Measurements from ENCODE around the gene DYRK3. TPM values are rescaled to one million over a fixed set of nuclear protein-coding genes. Genes with fewer than 3 reads are reported as not detected.

DYRK3 gene
- total and polyA plus RNA-seq, 2 of the 8 experiments (the other 6 are each of a cell fraction or from before 2014, with no cell fraction given): 2.1 to 8.5 TPM

DNA sequence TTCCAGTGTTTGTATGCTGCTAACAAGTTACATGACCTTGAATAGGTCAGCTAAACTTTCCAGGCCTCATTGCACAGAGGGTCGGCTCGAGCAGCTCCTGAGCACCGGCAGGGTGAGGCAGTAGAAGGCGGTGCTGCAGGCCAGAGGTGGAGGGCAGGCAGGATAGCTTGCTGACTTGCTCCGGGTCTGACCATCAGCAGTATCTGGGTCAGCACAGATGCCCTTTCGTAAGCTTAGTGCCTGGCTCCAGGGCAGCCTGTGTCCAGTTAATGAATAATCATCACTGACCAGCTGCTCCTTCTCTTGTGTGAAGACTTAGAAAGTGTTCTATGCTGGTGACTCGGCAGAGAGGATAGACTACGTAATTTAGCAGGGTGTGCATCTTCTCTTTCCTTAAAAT lies 56.3 kb downstream of the DYRK3 start:
- H3K14ac ChIP-seq (ENCODE audit: insufficient read length): no peak overlapping the region
- no peak for FAIRE-seq
- TF ChIP-seq HDAC2 (IDR thresholded peaks at IDR 0.05; ENCODE audit: borderline replicate concordance in 1 of 2, low read depth in 2 of 2, low read length in 2 of 2): no peak
- no peak for TF ChIP-seq SRF (IDR thresholded peaks at IDR 0.05; ENCODE audit: low read depth, low read length)
- no peak for TF ChIP-seq POU5F1 (IDR thresholded peaks at IDR 0.05; ENCODE audit: low read depth, low read length)
- no peak for TF ChIP-seq BRCA1 (IDR thresholded peaks at IDR 0.05; ENCODE audit: low read depth, low read length)
- no peak for TF ChIP-seq KDM1A (IDR thresholded peaks at IDR 0.05; ENCODE audit: borderline replicate concordance, low read length)
- TF ChIP-seq, protein P1, sequence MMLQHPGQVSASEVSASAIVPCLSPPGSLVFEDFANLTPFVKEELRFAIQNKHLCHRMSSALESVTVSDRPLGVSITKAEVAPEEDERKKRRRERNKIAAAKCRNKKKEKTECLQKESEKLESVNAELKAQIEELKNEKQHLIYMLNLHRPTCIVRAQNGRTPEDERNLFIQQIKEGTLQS (IDR thresholded peaks at IDR 0.05; ENCODE audit: insufficient read depth, low read depth, low read length): no peak
- TF ChIP-seq RXRA (IDR thresholded peaks at IDR 0.05; ENCODE audit: insufficient read depth, low read depth, low read length): no peak
- no peak for TF ChIP-seq SIN3A (conservative IDR thresholded peaks at IDR 0.05 in 1 of 2, IDR thresholded peaks at IDR 0.05 in 1 of 2; ENCODE audit: low read depth in 1 of 2, low read length in 2 of 2)

More for the DNA sequence above, 56.3 kb downstream of the DYRK3 start:
- Histone ChIP-seq H3K23me2 (ENCODE audit: low read depth, low read length) (peaks cover 1% of the 10 kb centered on the region; the same call in 1 of the 2 replicates), H3K79me1 (ENCODE audit: low read depth, low read length) (peaks cover 40% of the 10 kb centered on the region), H4K8ac (ENCODE audit: extremely low read depth, insufficient read depth, low read length) (no peak overlapping the region), H3K56ac (replicated peaks; ENCODE audit: insufficient read length, low read depth, low read length) (no peak overlapping the region), H2BK15ac (ENCODE audit: low read length) (no peak overlapping the region), H3K27ac (ENCODE audit: low read depth, low read length) (no peak overlapping the region), H2AFZ (ENCODE audit: low read length) (no peak overlapping the region), H3K18ac (ENCODE audit: extremely low read depth, low read length) (no peak overlapping the region), H2BK20ac (ENCODE audit: low read length) (no peak overlapping the region), H4K5ac (ENCODE audit: insufficient read length, low read depth, low read length) (no peak overlapping the region), H3K36me3 (ENCODE audit: control insufficient read depth in 2 of 4, insufficient read depth in 4 of 4, low read length in 3 of 4) (no peaks in the 10 kb centered on the region), H3K27me3 (replicated peaks in 1 of 4; ENCODE audit: control insufficient read depth in 3 of 4, extremely low read depth in 1 of 4, insufficient read depth in 3 of 4, low read length in 3 of 4) (peaks cover 2 to 7% (median 5%) of the 10 kb centered on the region in 4 experiments), H3K9ac (replicated peaks in 1 of 4; ENCODE audit: extremely low read depth in 1 of 4, low read depth in 3 of 4, low read length in 3 of 4) (no peak overlapping the region), H3K23ac (ENCODE audit: insufficient read length) (no peak overlapping the region), H3K4me2 (ENCODE audit: insufficient read depth in 1 of 2, low read depth in 2 of 2, low read length in 2 of 2) (no peak overlapping the region), H3K4me1 (replicated peaks in 1 of 4; ENCODE audit: control insufficient read depth in 3 of 4, insufficient read depth in 4 of 4, low read length in 3 of 4) (peaks cover 15 to 31% (median 23%) of the 10 kb centered on the region in 4 experiments), H2BK120ac (replicated peaks; ENCODE audit: low read depth, low read length) (no peak overlapping the region), H2AK5ac (ENCODE audit: low read depth, low read length) (no peak overlapping the region), H4K91ac (replicated peaks; ENCODE audit: insufficient read length, low read length) (no peak overlapping the region), H3K9me3 (ENCODE audit: insufficient read depth in 2 of 2, low read depth in 1 of 2, low read length in 1 of 2) (no peaks in the 10 kb centered on the region), H4K20me1 (replicated peaks in 1 of 2; ENCODE audit: control insufficient read depth in 1 of 2, insufficient read depth in 2 of 2, low read length in 2 of 2) (peaks cover 54 to 64% of the 10 kb centered on the region in 2 experiments), H3K4ac (replicated peaks; ENCODE audit: insufficient read length, low read depth, low read length) (no peak overlapping the region), H3K79me2 (ENCODE audit: control insufficient read depth in 1 of 2, insufficient read depth in 2 of 2, low read length in 2 of 2) (peaks cover 12 to 70% of the 10 kb centered on the region in 2 experiments), H3K4me3 (ENCODE audit: extremely low read depth in 1 of 4, insufficient read depth in 2 of 4, low read depth in 3 of 4, low read length in 4 of 4) (no peak overlapping the region), H2BK5ac (ENCODE audit: low read depth, low read length) (no peak overlapping the region), H2BK12ac (ENCODE audit: low read depth, low read length) (no peak overlapping the region)
- no peak for DNase-seq (ENCODE audit: low read depth in 1 of 2, low spot score in 2 of 2)
- ChIA-PET CTCF (ENCODE audit: partially characterized antibody) (interaction anchor here (0.9 to 10.4 kb wide), 15 partner anchors 9 to 220 kb away, joined by 3 to 73 read pairs (median 5); partner anchors contain the start of gene DYRK3), POLR2A (ENCODE audit: partially characterized antibody) (interaction anchor here (1.0 kb wide), 1 partner anchor 11 kb away, joined by 3 read pairs; no protein-coding TSS in a partner anchor)
- 87% methylated on average over 8 of the region's 8 CpGs; no CpG with 5 or more reads in 1 of the 2 experiments for WGBS, 2 experiments (ENCODE audit: extremely low coverage in 1 of 2, insufficient coverage in 1 of 2, insufficient read length in 1 of 2, insufficient replicate concordance in 2 of 2, low coverage in 1 of 2, low lambda C conversion rate in 2 of 2, missing lambda C conversion rate in 1 of 2)

Data from H1 (cell line).